HepG2 (cell line): Measurements from ENCODE around the gene NR2C1. TPM values are rescaled to one million over a fixed set of nuclear protein-coding genes. Genes with fewer than 3 reads are reported as not detected.

Experiments
- ATAC-seq: fragments of 200-7000 bp; cut with Tn5 transposase; 3 replicates; pipeline ENCODE4 v1.9.1; 2020; ENCODE audit warnings: mild to moderate bottlenecking, moderate library complexity
- BruUV-seq: library from RNA; stranded (reverse); fragments of 400-500 nt; replicated peaks from 2 replicates; lab custom pipeline; 2021; lab: Mats Ljungman, UMichigan
- CTCF ChIA-PET: fragments of 300-600 bp; formaldehyde crosslinking; extraction: SDS; loops from one replicate; lab custom pipeline; 2021; ENCODE audit warnings: low total read pairs, inconsistent platforms, low intra/inter-chr PET ratio; lab: Yijun Ruan, JAX
- POLR2A ChIA-PET: fragments of 350-600 bp; sonication (Branson Sonifier 250); formaldehyde crosslinking; loops from one replicate; lab custom pipeline; 2020; ENCODE audit warnings: antibody characterized with exemption, inconsistent platforms; lab: Yijun Ruan, JAX
- DNase-seq: peaks from one replicate; pipeline ENCODE4 v3.0.0-alpha.2; 2015; ENCODE audit warnings: low spot score
- FAIRE-seq: peaks from 3 replicates; lab custom pipeline; 2011; peaks lifted over from hg19 to GRCh38; lab: Jason Lieb, UNC
- H2AFZ ChIP-seq: one replicate; pipeline ENCODE4 v1.6.1; 2011; ENCODE audit warnings: low read length, inconsistent platforms
- H3K27ac ChIP-seq: fragments of 300-600 bp; 3 replicates; pipeline ENCODE4 v1.8.0; 2011; ENCODE audit warnings: mixed run types, mild to moderate bottlenecking, mixed read lengths, low read length, inconsistent platforms; ENCODE audit not compliant: insufficient read depth; ENCODE audit errors: extremely low read length
- H3K27me3 ChIP-seq, 2 experiments: fragments of 200-600 bp in 1 of 2; 2 replicates in 1 of 2; 3 replicates in 1 of 2; pipeline versions ENCODE4 v1.6.0 to v1.8.0; 2011; ENCODE audit warnings: low read length in 2 of 2, mild to moderate bottlenecking in 2 of 2, moderate library complexity in 2 of 2, inconsistent platforms in 1 of 2; ENCODE audit not compliant: insufficient read depth in 2 of 2, control insufficient read depth in 1 of 2
- H3K36me3 ChIP-seq, 2 experiments: fragments of 200-600 bp in 1 of 2; replicated peaks in 1 of 2; 2 replicates in 1 of 2; 3 replicates in 1 of 2; pipeline versions ENCODE4 v1.5.1 to v1.8.0; 2011; ENCODE audit warnings: low read length in 2 of 2, inconsistent platforms in 1 of 2; ENCODE audit not compliant: insufficient read depth in 2 of 2, control insufficient read depth in 1 of 2
- H3K4me1 ChIP-seq: 2 replicates; pipeline ENCODE4 v1.5.1; 2012; ENCODE audit warnings: low read length, inconsistent platforms; ENCODE audit not compliant: insufficient read depth
- H3K4me2 ChIP-seq: 2 replicates; pipeline ENCODE4 v1.6.0; 2011; ENCODE audit warnings: low read depth, low read length, inconsistent platforms
- H3K4me3 ChIP-seq, 3 experiments: fragments of 200-600 bp in 1 of 3; sonication (generic), shearing (Covaris generic) in 1 of 3; replicated peaks in 1 of 3; 2 replicates each; pipeline ENCODE4 v1.5.1; 2011 to 2016; ENCODE audit warnings: low read length in 3 of 3, inconsistent platforms in 2 of 3, low read depth in 2 of 3, mild to moderate bottlenecking in 2 of 3, control low read depth in 1 of 3, mixed read lengths in 1 of 3; ENCODE audit not compliant: insufficient read depth in 1 of 3
- H3K79me2 ChIP-seq: one replicate; pipeline ENCODE4 v1.6.1; 2011; ENCODE audit warnings: low read length, inconsistent platforms; ENCODE audit not compliant: insufficient read depth
- H3K9ac ChIP-seq: 2 replicates; pipeline ENCODE4 v1.6.0; 2011; ENCODE audit warnings: mild to moderate bottlenecking, low read depth, low read length, inconsistent platforms; ENCODE audit not compliant: insufficient read depth
- H3K9me3 ChIP-seq: 2 replicates; pipeline ENCODE4 v1.5.1; 2012; ENCODE audit warnings: mild to moderate bottlenecking, low read length
- H4K20me1 ChIP-seq: 2 replicates; pipeline ENCODE4 v1.6.0; 2011; ENCODE audit warnings: inconsistent platforms, mild to moderate bottlenecking, low read length, moderate library complexity; ENCODE audit not compliant: insufficient read depth
- BORCS8-MEF2B ChIP-seq: sonication (generic); formaldehyde crosslinking; IDR thresholded peaks from 2 replicates; pipeline ENCODE4 v1.8.0; 2022; ENCODE audit warnings: mild to moderate bottlenecking, missing genetic modification reagents
- KIAA2018 ChIP-seq: sonication (generic); formaldehyde crosslinking; IDR thresholded peaks from 2 replicates; pipeline ENCODE4 v1.5.0; 2020; ENCODE audit warnings: mild to moderate bottlenecking, missing genetic modification reagents, borderline replicate concordance
- THYN1 ChIP-seq: sonication (generic); formaldehyde crosslinking; IDR thresholded peaks from 2 replicates; pipeline ENCODE4 v1.8.1; 2023; ENCODE audit warnings: low read depth, mild to moderate bottlenecking, moderate library complexity, missing genetic modification reagents, borderline replicate concordance
- TOE1 ChIP-seq: sonication (generic); formaldehyde crosslinking; IDR thresholded peaks from 2 replicates; pipeline ENCODE4 v1.4.0; 2020; ENCODE audit warnings: mild to moderate bottlenecking, missing genetic modification reagents
- UBTF ChIP-seq: sonication (generic); formaldehyde crosslinking; IDR thresholded peaks from 2 replicates; pipeline ENCODE4 v1.4.0; 2020; ENCODE audit warnings: mild to moderate bottlenecking, missing genetic modification reagents
- ZNF589 ChIP-seq: sonication (generic); formaldehyde crosslinking; conservative IDR thresholded peaks from 2 replicates; pipeline ENCODE4 v1.8.0; 2022; ENCODE audit warnings: mild to moderate bottlenecking, moderate library complexity, missing genetic modification reagents
- WGBS: methylation state at CpG from one replicate; pipeline ENCODE4 v1.1.6; 2017; ENCODE audit warnings: low lambda C conversion rate; 5-methylcytosine and 5-hydroxymethylcytosine counted together
- in situ Hi-C: cut with HindIII; loops from 2 replicates; pipeline ENCODE4 v1.10.0; 2017; ENCODE audit warnings: low pct_unique_long_range_greater_than_20kb; ENCODE audit not compliant: extremely low pct_ligation_motif_present
- intact Hi-C: fragments of 100-400 bp; cut with micrococcal nuclease; formaldehyde crosslinking; loops from one replicate; pipeline ENCODE4 v1.10.0; 2022; ENCODE audit not compliant: unreplicated experiment
- polyA plus RNA-seq, 8 experiments: library from polyadenylated mRNA; depleted of rRNA in 3 of 8; stranded (reverse) in 7 of 8; unstranded in 1 of 8; fragments of >200 nt; fragmentation: Illumina TruSeq in 4 of 8; extraction: Trizol in 4 of 8; gene quantifications; 2 replicates each; pipeline versions ENCODE4 v1.2.1 to v1.2.3, GENCODE V29; 2011 to 2016; ENCODE audit warnings: low read depth in 4 of 8, missing spikeins in 1 of 8, mixed read lengths in 1 of 8; ENCODE audit not compliant: insufficient read depth in 1 of 8
- total RNA-seq, 5 experiments: library from RNA; depleted of rRNA; stranded (reverse); fragments of >200 nt; fragmentation: Illumina TruSeq; extraction: Trizol; gene quantifications; 2 replicates each; pipeline ENCODE4 v1.2.3, GENCODE V29; 2016; ENCODE audit warnings: low read depth in 1 of 5
- TF ChIP-seq, protein P1 (sequence below): IDR thresholded peaks from 2 replicates; pipeline ENCODE4 v1.4.0; 2020; ENCODE audit warnings: mild to moderate bottlenecking, missing genetic modification reagents

NR2C1 gene
- total and polyA plus RNA-seq, 2 of the 13 experiments (the other 11 are each of a cell fraction or from before 2014, with no cell fraction given) = 38.0 to 70.8 TPM

- ChIA-PET CTCF (interaction anchor here (1.8 to 4.3 kb wide), 3 partner anchors 99 to 416 kb away, joined by 7 to 50 read pairs (median 12); partner anchors contain the start of genes FGD6 and VEZT), POLR2A (interaction anchor here (1.6 kb wide), 1 partner anchor 218 kb away, joined by 6 read pairs; no protein-coding TSS in a partner anchor)
- intact Hi-C loops = no loop called here
- DNase-seq (peak; percentile 62), ATAC-seq (peak; percentile 88), FAIRE-seq (peak; percentile 47)
- no peaks in the 10 kb centered on the region for H3K79me2 ChIP-seq
- no peaks in the 10 kb centered on the region; a peak in 1 of 5 replicates for H3K36me3 ChIP-seq
- H3K9ac ChIP-seq = no peak overlapping the region
- H3K4me1 ChIP-seq = peaks cover 15% of the 10 kb centered on the region
- H4K20me1 ChIP-seq = no peaks in the 10 kb centered on the region
- no peaks in the 10 kb centered on the region for H3K27me3 ChIP-seq
- no peaks in the 10 kb centered on the region for H3K9me3 ChIP-seq
- H3K4me3 ChIP-seq = no peak overlapping the region
- H3K27ac ChIP-seq = no peak overlapping the region
- H2AFZ ChIP-seq = no peak overlapping the region
- 29% methylated on average over 4 of the region's 4 CpGs for WGBS
- H3K4me2 ChIP-seq = peak overlapping the region; percentile 1; the same call in 1 of the 2 replicates
- in situ Hi-C loops = loop anchor here (5.0 to 25.0 kb wide), 2 partner anchors 219 to 419 kb away; no protein-coding TSS in a partner anchor
- BruUV-seq = no TSS peak
- TF ChIP-seq KIAA2018 (CRISPR knock-in tag) (no peak), BORCS8-MEF2B (CRISPR knock-in tag) (no peak), UBTF (CRISPR knock-in tag) (no peak), ZNF589 (no peak), TOE1 (CRISPR knock-in tag) (no peak), THYN1 (CRISPR knock-in tag) (no peak)
- TF ChIP-seq, protein P1, sequence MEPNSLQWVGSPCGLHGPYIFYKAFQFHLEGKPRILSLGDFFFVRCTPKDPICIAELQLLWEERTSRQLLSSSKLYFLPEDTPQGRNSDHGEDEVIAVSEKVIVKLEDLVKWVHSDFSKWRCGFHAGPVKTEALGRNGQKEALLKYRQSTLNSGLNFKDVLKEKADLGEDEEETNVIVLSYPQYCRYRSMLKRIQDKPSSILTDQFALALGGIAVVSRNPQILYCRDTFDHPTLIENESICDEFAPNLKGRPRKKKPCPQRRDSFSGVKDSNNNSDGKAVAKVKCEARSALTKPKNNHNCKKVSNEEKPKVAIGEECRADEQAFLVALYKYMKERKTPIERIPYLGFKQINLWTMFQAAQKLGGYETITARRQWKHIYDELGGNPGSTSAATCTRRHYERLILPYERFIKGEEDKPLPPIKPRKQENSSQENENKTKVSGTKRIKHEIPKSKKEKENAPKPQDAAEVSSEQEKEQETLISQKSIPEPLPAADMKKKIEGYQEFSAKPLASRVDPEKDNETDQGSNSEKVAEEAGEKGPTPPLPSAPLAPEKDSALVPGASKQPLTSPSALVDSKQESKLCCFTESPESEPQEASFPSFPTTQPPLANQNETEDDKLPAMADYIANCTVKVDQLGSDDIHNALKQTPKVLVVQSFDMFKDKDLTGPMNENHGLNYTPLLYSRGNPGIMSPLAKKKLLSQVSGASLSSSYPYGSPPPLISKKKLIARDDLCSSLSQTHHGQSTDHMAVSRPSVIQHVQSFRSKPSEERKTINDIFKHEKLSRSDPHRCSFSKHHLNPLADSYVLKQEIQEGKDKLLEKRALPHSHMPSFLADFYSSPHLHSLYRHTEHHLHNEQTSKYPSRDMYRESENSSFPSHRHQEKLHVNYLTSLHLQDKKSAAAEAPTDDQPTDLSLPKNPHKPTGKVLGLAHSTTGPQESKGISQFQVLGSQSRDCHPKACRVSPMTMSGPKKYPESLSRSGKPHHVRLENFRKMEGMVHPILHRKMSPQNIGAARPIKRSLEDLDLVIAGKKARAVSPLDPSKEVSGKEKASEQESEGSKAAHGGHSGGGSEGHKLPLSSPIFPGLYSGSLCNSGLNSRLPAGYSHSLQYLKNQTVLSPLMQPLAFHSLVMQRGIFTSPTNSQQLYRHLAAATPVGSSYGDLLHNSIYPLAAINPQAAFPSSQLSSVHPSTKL = no peak
Observed at GRCh38 chr12:95118138-95118787, 44.8 kb upstream of the NR2C1 start.
